ENCODE measurements around the gene ST7.

DNA sequence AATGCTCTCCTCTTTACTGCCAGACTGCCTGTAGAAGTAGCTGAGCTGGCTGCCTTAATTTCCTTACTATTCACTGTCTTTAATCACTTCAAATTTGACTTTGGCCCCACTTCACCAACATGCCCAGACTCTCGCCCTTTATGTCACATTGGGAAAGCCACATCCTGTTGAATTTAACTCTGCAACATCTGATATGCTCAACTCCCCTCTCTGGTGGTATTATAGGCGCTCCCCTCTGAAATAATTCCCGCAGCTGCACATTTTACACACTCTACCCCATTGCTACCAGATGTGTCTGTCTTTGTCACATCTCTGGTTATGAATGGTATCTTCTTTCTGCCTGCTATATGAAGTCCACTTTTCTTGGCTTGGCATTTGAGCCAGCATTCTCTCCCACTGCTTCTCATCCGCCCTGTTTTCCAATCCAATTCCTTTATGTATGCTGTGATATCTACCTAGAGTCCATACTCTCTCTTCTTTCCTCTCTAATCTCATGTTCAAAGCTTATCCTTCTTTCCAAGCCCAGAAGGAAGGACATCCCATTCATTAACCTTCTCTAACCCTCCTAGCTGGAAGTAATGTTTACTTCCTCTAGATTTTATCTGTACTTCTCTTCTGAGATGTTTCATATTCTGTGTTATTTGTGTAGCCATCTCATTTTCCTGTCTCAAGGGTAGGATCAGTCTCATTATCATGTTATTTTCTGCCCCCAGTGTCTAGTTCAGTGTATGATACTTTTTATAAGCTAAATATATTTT, 134.5 kb downstream of the ST7 start:
- TF ChIP-seq, protein P1, sequence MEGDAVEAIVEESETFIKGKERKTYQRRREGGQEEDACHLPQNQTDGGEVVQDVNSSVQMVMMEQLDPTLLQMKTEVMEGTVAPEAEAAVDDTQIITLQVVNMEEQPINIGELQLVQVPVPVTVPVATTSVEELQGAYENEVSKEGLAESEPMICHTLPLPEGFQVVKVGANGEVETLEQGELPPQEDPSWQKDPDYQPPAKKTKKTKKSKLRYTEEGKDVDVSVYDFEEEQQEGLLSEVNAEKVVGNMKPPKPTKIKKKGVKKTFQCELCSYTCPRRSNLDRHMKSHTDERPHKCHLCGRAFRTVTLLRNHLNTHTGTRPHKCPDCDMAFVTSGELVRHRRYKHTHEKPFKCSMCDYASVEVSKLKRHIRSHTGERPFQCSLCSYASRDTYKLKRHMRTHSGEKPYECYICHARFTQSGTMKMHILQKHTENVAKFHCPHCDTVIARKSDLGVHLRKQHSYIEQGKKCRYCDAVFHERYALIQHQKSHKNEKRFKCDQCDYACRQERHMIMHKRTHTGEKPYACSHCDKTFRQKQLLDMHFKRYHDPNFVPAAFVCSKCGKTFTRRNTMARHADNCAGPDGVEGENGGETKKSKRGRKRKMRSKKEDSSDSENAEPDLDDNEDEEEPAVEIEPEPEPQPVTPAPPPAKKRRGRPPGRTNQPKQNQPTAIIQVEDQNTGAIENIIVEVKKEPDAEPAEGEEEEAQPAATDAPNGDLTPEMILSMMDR (IDR thresholded peaks at IDR 0.05) = no peak
- no peak for TF ChIP-seq POLR2A (IDR thresholded peaks at IDR 0.05)
- no peak for TF ChIP-seq EP300 (IDR thresholded peaks at IDR 0.05)
- no peak for TF ChIP-seq POLR2AphosphoS5 (IDR thresholded peaks at IDR 0.05)
